ENCODE data around the gene ENGASE.

- TF ChIP-seq NFIC (IDR thresholded peaks at IDR 0.05) (no peak), RAD21 (IDR thresholded peaks at IDR 0.05; ENCODE audit: low read depth) (no peak), USF1 (IDR thresholded peaks at IDR 0.05) (no peak), EP300 (IDR thresholded peaks at IDR 0.05; ENCODE audit: borderline replicate concordance) (no peak)
These were observed 8.8 kb downstream of the ENGASE start for GRCh38 chr17:79083191-79083971.
